DOHH2 (cell line): ENCODE data around the gene FARS2.
"Not testable (repeated sequence)": the region's sequence is repeated elsewhere in the genome, so short reads cannot be mapped to it uniquely, and the experiment has no call there.

Experiments
- H3F3A ChIP-seq: fragments of 200-600 bp; sonication (generic), shearing (Covaris generic); 2 replicates; pipeline ENCODE4 v1.6.0; 2016; ENCODE audit warnings: antibody characterized with exemption, mild to moderate bottlenecking; ENCODE audit not compliant: control insufficient read depth, insufficient read depth
- H3K27ac ChIP-seq: fragments of 200-600 bp; sonication (generic); 2 replicates; pipeline ENCODE4 v1.5.1; 2014; ENCODE audit warnings: low read depth, mild to moderate bottlenecking, low read length, moderate library complexity
- H3K27me3 ChIP-seq: fragments of 200-600 bp; sonication (generic); 2 replicates; pipeline ENCODE4 v1.6.1; 2014; ENCODE audit warnings: mild to moderate bottlenecking, low read length, mixed read lengths; ENCODE audit not compliant: control insufficient read depth
- H3K36me3 ChIP-seq: fragments of 200-600 bp; sonication (generic); 2 replicates; pipeline ENCODE4 v1.6.1; 2014; ENCODE audit warnings: mild to moderate bottlenecking, low read length, moderate library complexity, mixed read lengths; ENCODE audit not compliant: control insufficient read depth
- H3K4me1 ChIP-seq: fragments of 200-600 bp; sonication (generic); 2 replicates; pipeline ENCODE4 v1.6.1; 2014; ENCODE audit warnings: mild to moderate bottlenecking, low read length, mixed read lengths; ENCODE audit not compliant: control insufficient read depth
- H3K4me2 ChIP-seq: fragments of 200-600 bp; sonication (generic); 2 replicates; pipeline ENCODE4 v1.6.0; 2014; ENCODE audit warnings: mild to moderate bottlenecking, low read length, moderate library complexity
- H3K4me3 ChIP-seq: fragments of 200-600 bp; sonication (generic); 2 replicates; pipeline ENCODE4 v1.5.1; 2014; ENCODE audit warnings: mild to moderate bottlenecking, low read length, mixed read lengths
- H3K79me2 ChIP-seq: fragments of 200-600 bp; sonication (generic); 2 replicates; pipeline ENCODE4 v1.6.1; 2014; ENCODE audit warnings: mild to moderate bottlenecking, low read length, mixed read lengths; ENCODE audit not compliant: control insufficient read depth
- H3K9me2 ChIP-seq: fragments of 200-600 bp; sonication (generic); replicated peaks from 2 replicates; pipeline ENCODE4 v1.6.1; 2014; ENCODE audit warnings: mild to moderate bottlenecking, low read length, mixed read lengths; ENCODE audit not compliant: control insufficient read depth
- H3K9me3 ChIP-seq: fragments of 200-600 bp; sonication (generic); 2 replicates; pipeline ENCODE4 v1.6.1; 2014; ENCODE audit warnings: antibody characterized with exemption, low read length, mixed read lengths; ENCODE audit not compliant: control insufficient read depth, insufficient read depth
- H4K20me1 ChIP-seq: fragments of 200-600 bp; sonication (generic); 2 replicates; pipeline ENCODE4 v1.6.0; 2014; ENCODE audit warnings: low read depth, mild to moderate bottlenecking, antibody characterized with exemption, low read length, moderate library complexity; ENCODE audit not compliant: control insufficient read depth, insufficient read depth
- EZH2phosphoT487 ChIP-seq: fragments of 200-600 bp; sonication (generic); IDR thresholded peaks from 2 replicates; pipeline ENCODE4 v1.6.1; 2017; ENCODE audit warnings: borderline replicate concordance, mild to moderate bottlenecking, antibody characterized with exemption, low read length, moderate library complexity, mixed read lengths
- TF ChIP-seq, protein P1 (sequence below): fragments of 200-600 bp; sonication (generic); IDR thresholded peaks from one replicate; pipeline ENCODE4 v1.5.1; 2014; ENCODE audit warnings: antibody characterized with exemption, mild to moderate bottlenecking, low read depth, low read length; ENCODE audit not compliant: poor library complexity, severe bottlenecking

FARS2 gene

DNA sequence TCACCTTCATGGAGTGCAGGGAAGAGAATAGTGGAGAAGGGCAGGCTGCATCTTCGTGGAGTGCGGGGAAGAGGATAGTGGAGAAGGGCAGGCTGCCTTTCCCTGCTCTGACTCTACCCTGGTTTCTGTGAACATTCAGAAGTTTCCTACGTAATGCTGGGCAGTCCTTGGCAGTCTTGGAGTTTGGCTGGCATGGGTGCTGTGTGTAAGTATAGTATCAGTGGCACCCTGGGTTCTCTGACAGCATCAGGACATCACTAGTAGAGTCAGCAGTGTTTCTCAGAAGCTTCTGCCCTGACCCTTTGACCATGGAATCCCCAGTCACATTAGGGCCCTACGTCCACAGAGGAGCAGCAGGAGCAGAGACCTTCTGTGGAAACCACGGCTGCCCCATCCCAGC, 392.5 kb downstream of the FARS2 start:
- no peak overlapping the region for H3K4me2 ChIP-seq
- no peaks in the 10 kb centered on the region for H3K27me3 ChIP-seq
- no peak overlapping the region for H3K27ac ChIP-seq
- H3K9me3 ChIP-seq, result no peaks in the 10 kb centered on the region
- no peak overlapping the region for H3K4me3 ChIP-seq
- no peaks in the 10 kb centered on the region for H3K4me1 ChIP-seq
- no peak for TF ChIP-seq EZH2phosphoT487
- TF ChIP-seq, protein P1, sequence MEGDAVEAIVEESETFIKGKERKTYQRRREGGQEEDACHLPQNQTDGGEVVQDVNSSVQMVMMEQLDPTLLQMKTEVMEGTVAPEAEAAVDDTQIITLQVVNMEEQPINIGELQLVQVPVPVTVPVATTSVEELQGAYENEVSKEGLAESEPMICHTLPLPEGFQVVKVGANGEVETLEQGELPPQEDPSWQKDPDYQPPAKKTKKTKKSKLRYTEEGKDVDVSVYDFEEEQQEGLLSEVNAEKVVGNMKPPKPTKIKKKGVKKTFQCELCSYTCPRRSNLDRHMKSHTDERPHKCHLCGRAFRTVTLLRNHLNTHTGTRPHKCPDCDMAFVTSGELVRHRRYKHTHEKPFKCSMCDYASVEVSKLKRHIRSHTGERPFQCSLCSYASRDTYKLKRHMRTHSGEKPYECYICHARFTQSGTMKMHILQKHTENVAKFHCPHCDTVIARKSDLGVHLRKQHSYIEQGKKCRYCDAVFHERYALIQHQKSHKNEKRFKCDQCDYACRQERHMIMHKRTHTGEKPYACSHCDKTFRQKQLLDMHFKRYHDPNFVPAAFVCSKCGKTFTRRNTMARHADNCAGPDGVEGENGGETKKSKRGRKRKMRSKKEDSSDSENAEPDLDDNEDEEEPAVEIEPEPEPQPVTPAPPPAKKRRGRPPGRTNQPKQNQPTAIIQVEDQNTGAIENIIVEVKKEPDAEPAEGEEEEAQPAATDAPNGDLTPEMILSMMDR, result no peak
- no peaks in the 10 kb centered on the region for H3K79me2 ChIP-seq
- H3K36me3 ChIP-seq, result no peaks in the 10 kb centered on the region
- no peaks in the 10 kb centered on the region for H4K20me1 ChIP-seq
- H3F3A ChIP-seq, result no peaks in the 10 kb centered on the region
- H3K9me2 ChIP-seq, result no peaks in the 10 kb centered on the region

DNA sequence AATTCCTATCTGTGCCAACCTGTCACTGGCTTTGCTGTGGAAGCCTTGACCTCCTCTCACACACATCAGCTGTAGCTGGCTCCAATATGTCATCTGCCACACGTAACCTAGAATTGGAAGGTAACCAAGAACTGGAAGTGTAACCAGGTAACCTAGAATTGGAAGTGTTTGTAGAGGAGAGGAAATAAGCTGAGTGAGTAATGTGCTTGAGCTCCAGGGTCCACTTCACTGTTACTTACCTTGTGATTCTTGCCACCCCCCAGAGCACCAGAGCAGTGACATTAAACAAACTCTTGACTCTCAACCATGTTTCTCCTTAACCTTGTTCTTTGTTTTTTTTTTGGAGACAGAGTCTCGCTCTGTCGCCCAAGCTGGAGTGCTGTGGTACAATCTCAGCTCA, 394.9 kb downstream of the FARS2 start:
- H4K20me1 ChIP-seq, result no peaks in the 10 kb centered on the region
- no peaks in the 10 kb centered on the region for H3K4me1 ChIP-seq
- H3F3A ChIP-seq, result no peaks in the 10 kb centered on the region
- no peaks in the 10 kb centered on the region for H3K9me2 ChIP-seq
- no peak overlapping the region for H3K4me2 ChIP-seq
- no peak overlapping the region for H3K27ac ChIP-seq
- no peaks in the 10 kb centered on the region for H3K79me2 ChIP-seq
- H3K9me3 ChIP-seq, result no peaks in the 10 kb centered on the region
- H3K27me3 ChIP-seq, result no peaks in the 10 kb centered on the region
- no peak overlapping the region for H3K4me3 ChIP-seq
- TF ChIP-seq, protein P1, result no peak
- TF ChIP-seq EZH2phosphoT487, result no peak
- H3K36me3 ChIP-seq, result no peaks in the 10 kb centered on the region

GRCh38 chr6:5656695-5657094, 395.4 kb downstream of the FARS2 start:
- not testable (repeated sequence) for H3K27ac ChIP-seq, H3K9me2 ChIP-seq, H4K20me1 ChIP-seq, H3K36me3 ChIP-seq, H3K4me2 ChIP-seq, H3F3A ChIP-seq, H3K9me3 ChIP-seq, H3K27me3 ChIP-seq, H3K4me3 ChIP-seq, H3K4me1 ChIP-seq, H3K79me2 ChIP-seq

DNA sequence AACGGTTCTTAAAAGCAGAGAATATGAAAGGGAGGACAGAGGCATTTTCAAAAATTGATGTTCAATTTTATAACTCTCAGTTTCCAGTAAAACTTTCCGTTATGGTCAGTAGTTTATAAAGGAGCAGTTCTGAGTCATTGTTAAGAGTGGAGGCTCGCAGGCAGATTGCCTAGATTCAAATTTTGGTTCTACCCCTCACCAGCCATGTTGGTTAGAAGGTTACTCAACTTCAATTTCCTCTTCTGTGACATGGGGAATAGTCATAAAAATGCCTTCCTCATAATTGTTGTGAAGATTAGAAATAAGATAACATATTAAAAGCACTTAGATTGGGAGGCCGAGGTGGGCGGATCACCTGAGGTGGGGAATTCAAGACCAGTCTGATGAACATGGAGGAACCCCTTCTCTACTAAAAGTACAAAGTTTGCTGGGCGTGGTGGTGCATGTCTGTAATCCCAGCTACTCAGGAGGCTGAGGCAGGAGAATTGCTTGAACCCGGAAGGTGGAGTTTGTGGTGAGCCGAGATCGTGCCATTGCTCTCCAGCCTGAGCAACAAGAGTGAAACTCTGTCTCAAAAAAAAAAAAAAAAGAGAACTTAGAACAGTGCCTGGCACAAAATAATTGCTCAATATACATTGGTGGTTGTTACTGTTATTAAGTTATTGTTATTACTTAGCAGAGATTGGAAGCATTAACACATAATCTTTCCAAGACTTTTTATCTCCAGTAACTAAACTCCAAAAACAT, 396.5 kb downstream of the FARS2 start:
- no peaks in the 10 kb centered on the region for H3K36me3 ChIP-seq
- H3K27ac ChIP-seq, result no peak overlapping the region
- TF ChIP-seq, protein P1, result no peak
- TF ChIP-seq EZH2phosphoT487, result no peak
- H3K4me1 ChIP-seq, result peaks cover 8% of the 10 kb centered on the region
- no peak overlapping the region for H3K4me3 ChIP-seq
- no peaks in the 10 kb centered on the region for H3F3A ChIP-seq
- no peaks in the 10 kb centered on the region for H3K27me3 ChIP-seq
- no peaks in the 10 kb centered on the region for H3K79me2 ChIP-seq
- H4K20me1 ChIP-seq, result no peaks in the 10 kb centered on the region
- H3K9me2 ChIP-seq, result no peaks in the 10 kb centered on the region
- H3K9me3 ChIP-seq, result no peaks in the 10 kb centered on the region
- no peak overlapping the region for H3K4me2 ChIP-seq
